ENCODE measurements around the gene TMEM269. TPM values are rescaled to one million over a fixed set of nuclear protein-coding genes. Genes with fewer than 3 reads are reported as not detected.
A peak's percentile ranks its signal among the peaks of the same experiment; 100 is the strongest.

TMEM269 gene
- total RNA-seq, 4 donors from 2014 or later: 0.11 to 0.17 (median 0.16) TPM; not detected in 1

- H3K9me3 ChIP-seq: no peaks in the 10 kb centered on the region
- H3K27me3 ChIP-seq: no peaks in the 10 kb centered on the region
- H3K4me3 ChIP-seq: peak overlapping the region; percentile 64
- DNase-seq (ENCODE audit: low spot score in 2 of 2): no peak
- 21% methylated on average over 7 of the region's 7 CpGs for WGBS
- H3K27ac ChIP-seq: peak overlapping the region; percentile 96
- peaks cover 22% of the 10 kb centered on the region for H3K4me1 ChIP-seq
- no peaks in the 10 kb centered on the region for H3K36me3 ChIP-seq
- no peak for TF ChIP-seq POLR2A (IDR thresholded peaks at IDR 0.05)
- TF ChIP-seq EP300 (IDR thresholded peaks at IDR 0.05): no peak
- no peak for TF ChIP-seq CTCF (IDR thresholded peaks at IDR 0.05)
- no peak for TF ChIP-seq POLR2AphosphoS5 (IDR thresholded peaks at IDR 0.05)
Measured at GRCh38 chr1:42815941-42816584, 31.3 kb downstream of the TMEM269 start.

- peak within 1 kb of the TSS; percentile 96 for H3K27ac ChIP-seq
- TF ChIP-seq POLR2AphosphoS5 (IDR thresholded peaks at IDR 0.05): peak in 2 of 3 donors; percentile 47 to 81
- TF ChIP-seq EP300 (IDR thresholded peaks at IDR 0.05): no peak
- TF ChIP-seq CTCF (IDR thresholded peaks at IDR 0.05): no peak
- H3K4me1 ChIP-seq: peaks cover 22% of the 10 kb centered on the region
- H3K4me3 ChIP-seq: peak within 1 kb of the TSS; percentile 64
- peak; percentile 91 to 94 for DNase-seq (ENCODE audit: low spot score in 2 of 2)
- H3K36me3 ChIP-seq: no peaks in the 10 kb centered on the region
- 2% methylated on average over 12 of the region's 66 CpGs for WGBS
- no peaks in the 10 kb centered on the region for H3K27me3 ChIP-seq
- no peaks in the 10 kb centered on the region for H3K9me3 ChIP-seq
Measured at GRCh38 chr1:42816585-42817439, 32.0 kb downstream of the TMEM269 start, which contains the start of the genes ERMAP and SVBP. Gene ERMAP, plus strand, starts transcription at chr1:42817122. Its CDS starts 13,327 bp downstream, at chr1:42830449. Gene SVBP, minus strand, starts transcription at chr1:42817397. Its CDS starts 853 bp downstream, at chr1:42816544.

- H3K4me1 ChIP-seq: peaks cover 24% of the 10 kb centered on the region
- no peaks in the 10 kb centered on the region for H3K27me3 ChIP-seq
- no peak for DNase-seq (ENCODE audit: low spot score in 2 of 2)
- no peaks in the 10 kb centered on the region for H3K36me3 ChIP-seq
- peak overlapping the region; percentile 96 for H3K27ac ChIP-seq
- no peak for TF ChIP-seq EP300 (IDR thresholded peaks at IDR 0.05)
- no peaks in the 10 kb centered on the region for H3K9me3 ChIP-seq
- 0% methylated on average over 6 of the region's 13 CpGs for WGBS
- H3K4me3 ChIP-seq: peak overlapping the region; percentile 64
Measured at GRCh38 chr1:42817440-42817767, 32.6 kb downstream of the TMEM269 start.

GRCh38 chr1:42817976-42818375 is 33.2 kb downstream of the TMEM269 start:
- no peak overlapping the region for H3K27ac ChIP-seq
- no peaks in the 10 kb centered on the region for H3K36me3 ChIP-seq
- no peaks in the 10 kb centered on the region for H3K27me3 ChIP-seq
- WGBS: 99% methylated on average over 3 of the region's 3 CpGs
- H3K9me3 ChIP-seq: no peaks in the 10 kb centered on the region
- no peak overlapping the region for H3K4me3 ChIP-seq
- TF ChIP-seq POLR2A (IDR thresholded peaks at IDR 0.05) (no peak), CTCF (IDR thresholded peaks at IDR 0.05) (no peak)
- H3K4me1 ChIP-seq: peaks cover 30% of the 10 kb centered on the region
- DNase-seq (ENCODE audit: low spot score in 2 of 2): no peak

- WGBS: 61% methylated on average over 1 of the region's 1 CpG
- H3K4me3 ChIP-seq: no peak overlapping the region
- H3K27ac ChIP-seq: no peak overlapping the region
- no peaks in the 10 kb centered on the region for H3K27me3 ChIP-seq
- no peak for DNase-seq (ENCODE audit: low spot score in 2 of 2)
- no peaks in the 10 kb centered on the region for H3K9me3 ChIP-seq
- peaks cover 25% of the 10 kb centered on the region for H3K4me1 ChIP-seq
- no peak for TF ChIP-seq CTCF (IDR thresholded peaks at IDR 0.05)
- no peak for TF ChIP-seq POLR2A (IDR thresholded peaks at IDR 0.05)
- TF ChIP-seq POLR2AphosphoS5 (IDR thresholded peaks at IDR 0.05): no peak
- TF ChIP-seq EP300 (IDR thresholded peaks at IDR 0.05): no peak
- H3K36me3 ChIP-seq: no peaks in the 10 kb centered on the region
Measured at GRCh38 chr1:42820813-42821212, 36.0 kb downstream of the TMEM269 start.
